DMS 273 (cell line): ENCODE results near the gene NUP50.

Experiments used
- DNase-seq: peaks from one replicate; lab custom pipeline; 2025; ENCODE audit not compliant: unreplicated experiment; lab: John Stamatoyannopoulos, UW

Gene NUP50

GRCh38 chr22:45227645-45228400 is 64.1 kb downstream of the NUP50 start:
- no peak for DNase-seq

DNA sequence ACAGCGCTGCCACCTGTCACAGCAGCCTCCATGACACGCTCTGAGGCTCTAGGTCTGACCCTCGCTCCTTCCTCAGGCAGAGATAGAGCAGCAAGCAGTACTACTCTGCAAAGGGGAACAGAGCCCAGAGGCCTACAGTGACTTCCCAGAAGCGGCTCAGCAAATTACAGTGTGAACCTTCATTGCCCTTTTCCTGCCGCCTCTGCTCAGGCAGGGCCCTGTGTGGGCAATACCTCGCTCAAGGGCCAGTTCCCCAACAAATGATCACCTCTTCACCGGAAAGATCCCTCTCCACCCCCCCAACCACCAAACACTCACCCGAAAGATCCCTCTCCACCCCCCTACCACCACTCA is 64.7 kb downstream of the NUP50 start:
- DNase-seq: no peak

- no peak for DNase-seq
These were observed 65.5 kb downstream of the NUP50 start for GRCh38 chr22:45229181-45229580.

DNA sequence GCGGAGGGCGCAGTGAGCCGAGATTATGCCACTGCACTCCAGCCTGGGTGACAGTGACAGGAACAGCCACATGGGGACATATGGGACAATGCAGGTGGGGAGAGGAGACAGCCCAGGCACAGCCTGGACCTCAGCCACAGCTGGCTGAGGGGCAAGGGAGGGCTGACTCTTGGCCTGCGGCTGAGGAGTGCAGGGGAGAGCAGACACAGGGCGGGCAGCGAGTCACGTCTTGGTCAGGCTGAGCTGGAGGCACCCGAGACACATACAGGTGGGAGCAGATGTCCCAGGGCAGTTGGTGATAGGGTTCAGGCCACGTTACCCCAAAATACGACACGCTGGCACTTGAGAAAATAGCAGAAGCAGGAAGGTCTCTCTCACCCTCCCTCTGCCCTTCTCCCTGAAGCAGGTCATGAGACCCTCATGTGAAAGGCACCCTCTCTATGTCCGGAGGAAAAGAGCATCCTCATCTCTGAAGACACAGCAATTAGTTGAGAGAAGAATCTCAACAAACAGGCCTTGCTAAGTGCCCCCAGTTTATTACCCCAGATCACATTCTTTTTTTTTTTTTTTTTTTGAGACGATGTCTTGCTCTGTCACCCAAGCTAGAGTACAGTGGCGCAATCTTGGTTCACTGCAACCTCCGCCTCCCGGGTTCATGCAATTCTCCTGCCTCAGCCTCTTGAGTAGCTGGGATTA is 66.4 kb downstream of the NUP50 start:
- no peak for DNase-seq

DNA sequence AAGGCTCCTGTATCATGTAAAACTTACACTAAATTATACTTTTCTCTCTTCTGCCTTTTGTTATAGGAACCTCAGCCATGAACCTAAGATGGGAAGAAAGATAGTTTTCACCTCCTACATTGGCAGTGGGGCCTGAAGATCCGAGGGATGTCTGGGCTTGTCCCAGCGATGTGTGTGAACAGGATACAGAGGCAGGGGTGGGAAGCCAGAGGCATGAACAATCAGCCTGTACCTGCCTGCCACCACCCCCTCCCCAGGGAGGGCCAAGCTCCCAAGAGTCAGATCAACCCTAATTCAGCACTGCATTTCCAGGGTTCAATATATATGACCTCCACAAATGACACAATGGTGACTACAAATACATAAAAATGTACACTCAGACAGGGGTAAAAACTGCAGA is 67.6 kb downstream of the NUP50 start:
- no peak for DNase-seq

GRCh38 chr22:45233386-45233785 is 69.7 kb downstream of the NUP50 start:
- no peak for DNase-seq

DNA sequence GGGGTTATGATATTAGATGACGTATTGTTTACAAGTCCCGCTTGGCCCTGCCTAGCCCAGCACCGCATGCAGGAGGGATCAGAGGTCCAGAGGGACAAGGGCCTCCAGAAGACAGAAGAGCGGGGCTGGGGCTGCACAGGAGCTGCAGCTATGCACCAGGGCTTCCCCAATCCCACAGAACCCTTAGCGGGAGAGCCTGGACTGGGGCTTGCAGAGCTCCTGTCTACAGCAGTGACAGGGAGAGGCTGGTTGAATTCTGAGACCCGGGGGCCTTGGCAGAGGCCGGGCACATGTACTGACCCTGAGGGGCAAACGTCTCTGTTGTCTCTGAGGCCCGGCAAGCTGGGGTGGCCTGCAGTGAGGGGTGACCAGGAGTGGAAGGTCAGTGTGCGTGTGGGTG is 70.1 kb downstream of the NUP50 start:
- no peak for DNase-seq

DNA sequence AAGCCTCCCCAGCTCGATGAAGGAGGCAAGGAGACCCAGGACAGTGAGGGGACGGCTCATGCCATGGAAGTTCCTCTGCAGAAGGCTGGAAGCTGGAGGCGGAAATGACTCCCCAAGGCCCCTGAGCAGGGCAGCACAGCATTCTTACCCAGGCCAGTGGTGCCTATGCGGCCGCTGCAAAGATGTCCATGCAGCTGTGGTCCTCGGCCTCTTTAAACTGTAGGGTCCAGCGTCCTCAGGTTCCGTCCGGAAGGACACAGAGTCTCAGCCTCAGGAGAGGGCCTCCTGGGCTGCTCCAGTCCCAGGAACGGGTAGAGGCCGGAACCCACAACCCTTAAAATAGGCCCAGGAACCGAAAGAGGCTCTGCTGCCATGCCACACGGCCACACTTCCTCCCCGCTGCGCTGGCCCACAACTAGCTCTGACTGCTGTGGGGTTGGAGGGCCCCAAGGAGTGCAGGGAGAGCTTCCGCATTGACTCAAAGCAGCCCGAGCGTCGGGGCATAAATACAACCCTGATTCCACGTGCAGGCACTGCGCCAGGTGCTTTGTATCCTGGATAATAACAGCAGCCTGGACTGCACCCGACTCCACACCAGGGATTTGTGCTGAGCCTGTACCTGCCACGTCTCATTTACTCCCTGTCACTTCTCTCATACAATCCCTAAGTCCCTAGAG is 71.5 kb downstream of the NUP50 start:
- DNase-seq: no peak

- DNase-seq: no peak
These were observed 72.2 kb downstream of the NUP50 start for GRCh38 chr22:45235851-45236342.

- no peak for DNase-seq
These were observed 73.6 kb downstream of the NUP50 start for GRCh38 chr22:45237065-45237990.
